NCI-H2196 treated with DMSO at 0.1 percent for 48 hours (cell line): Measurements from ENCODE around the gene ABAT.
"Not testable (repeated sequence)": the region's sequence is repeated elsewhere in the genome, so short reads cannot be mapped to it uniquely, and the experiment has no call there.

Experiments used
- DNase-seq: peaks from one replicate; lab custom pipeline; 2025; ENCODE audit not compliant: unreplicated experiment; lab: John Stamatoyannopoulos, UW

Gene ABAT

GRCh38 chr16:8775359-8775758 is 100.9 kb downstream of the ABAT start:
- DNase-seq, result no peak

GRCh38 chr16:8776129-8776584 is 101.7 kb downstream of the ABAT start:
- no peak for DNase-seq

DNA sequence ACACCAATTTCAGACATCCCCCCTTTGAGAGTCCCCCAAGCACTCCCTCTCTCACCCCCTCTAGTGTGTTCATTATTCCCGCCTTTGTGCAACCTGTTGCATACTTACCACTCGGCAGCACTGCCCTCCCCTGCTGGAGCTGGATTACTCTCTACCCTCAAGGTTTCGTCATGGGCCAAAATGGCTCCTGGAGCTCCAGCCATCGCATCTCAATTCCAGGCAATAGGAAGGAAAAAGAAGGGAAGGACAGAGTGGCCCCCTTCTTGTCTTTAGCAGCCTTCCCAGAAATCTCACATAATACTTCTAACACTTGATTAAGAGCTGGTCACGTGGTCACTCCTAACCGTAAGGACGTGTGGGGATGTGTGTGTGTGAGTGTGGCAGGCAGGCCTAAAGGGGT is 102.8 kb downstream of the ABAT start:
- DNase-seq, result no peak

- DNase-seq, result no peak
Observed at GRCh38 chr16:8781797-8782196, 107.4 kb downstream of the ABAT start.

GRCh38 chr16:8782673-8783072 is 108.3 kb downstream of the ABAT start:
- DNase-seq, result no peak

- no peak for DNase-seq
Observed at GRCh38 chr16:8785408-8785807, 111.0 kb downstream of the ABAT start.

- not testable (repeated sequence) for DNase-seq
Observed at GRCh38 chr16:8786316-8786715, 111.9 kb downstream of the ABAT start.

DNA sequence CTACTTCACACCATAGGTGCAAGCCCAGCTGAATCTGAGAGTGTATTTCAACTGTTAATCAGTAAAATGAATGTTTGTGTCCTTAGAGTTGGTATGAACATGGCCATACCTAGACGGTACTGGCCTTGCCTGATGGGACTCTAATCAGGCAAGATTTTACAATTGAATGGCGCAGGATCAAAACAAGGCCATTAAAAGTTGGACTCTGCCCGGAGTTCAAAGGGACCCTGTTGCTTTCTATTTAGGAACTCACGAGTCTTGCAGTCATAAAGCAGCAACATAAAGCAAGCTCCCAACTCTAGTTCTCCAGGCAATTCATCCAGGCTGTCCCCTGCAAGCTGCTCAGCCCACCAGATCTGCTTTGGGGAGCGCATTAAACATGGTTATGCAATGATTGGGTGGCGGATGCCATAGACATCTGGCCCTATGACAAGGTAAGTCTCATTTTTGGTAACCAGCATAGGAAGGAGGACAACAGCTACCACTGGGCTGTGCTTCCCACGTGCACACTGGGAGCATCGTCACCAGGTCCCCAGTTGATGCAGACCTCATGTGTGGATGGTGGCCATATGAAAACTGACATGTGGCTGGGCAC is 114.3 kb downstream of the ABAT start:
- DNase-seq, result no peak

DNA sequence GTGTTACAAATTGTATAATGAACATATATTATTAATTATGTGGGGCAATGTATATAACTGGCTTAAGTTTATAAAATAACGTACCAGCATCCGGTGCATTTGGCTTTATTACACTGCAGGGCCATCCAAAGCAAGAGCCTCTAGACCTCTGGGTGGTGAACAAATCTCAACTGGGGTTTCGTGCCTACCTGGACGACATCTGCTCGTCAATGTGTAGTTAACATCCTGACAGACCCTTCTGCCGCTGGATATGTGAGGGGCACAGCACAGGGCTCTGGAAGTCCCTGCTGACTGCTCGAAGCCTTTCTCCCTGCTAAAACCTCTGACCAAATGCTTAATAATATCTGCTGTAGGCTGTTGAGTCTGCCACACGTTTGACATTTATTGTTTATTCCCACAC is 120.7 kb downstream of the ABAT start:
- DNase-seq, result no peak

DNA sequence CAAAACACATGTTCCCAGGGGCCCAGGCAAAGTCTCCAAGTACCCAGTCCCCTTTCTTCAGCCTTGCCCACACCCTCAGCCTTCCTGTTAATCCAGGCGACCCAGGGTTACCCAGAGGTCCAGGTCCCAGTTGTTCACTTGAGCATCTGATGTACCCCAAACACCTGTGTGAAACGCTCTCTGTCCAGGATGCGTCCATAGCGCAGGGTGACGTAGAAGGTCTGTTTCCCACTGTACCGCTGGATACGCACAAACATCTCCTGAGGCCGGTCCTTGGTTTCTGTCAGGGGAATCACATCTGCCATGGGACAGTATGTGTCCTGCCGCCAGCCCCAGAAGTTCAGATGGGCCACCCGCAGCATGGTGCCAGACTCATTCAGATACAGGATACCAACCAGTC is 121.4 kb downstream of the ABAT start:
- no peak for DNase-seq

DNA sequence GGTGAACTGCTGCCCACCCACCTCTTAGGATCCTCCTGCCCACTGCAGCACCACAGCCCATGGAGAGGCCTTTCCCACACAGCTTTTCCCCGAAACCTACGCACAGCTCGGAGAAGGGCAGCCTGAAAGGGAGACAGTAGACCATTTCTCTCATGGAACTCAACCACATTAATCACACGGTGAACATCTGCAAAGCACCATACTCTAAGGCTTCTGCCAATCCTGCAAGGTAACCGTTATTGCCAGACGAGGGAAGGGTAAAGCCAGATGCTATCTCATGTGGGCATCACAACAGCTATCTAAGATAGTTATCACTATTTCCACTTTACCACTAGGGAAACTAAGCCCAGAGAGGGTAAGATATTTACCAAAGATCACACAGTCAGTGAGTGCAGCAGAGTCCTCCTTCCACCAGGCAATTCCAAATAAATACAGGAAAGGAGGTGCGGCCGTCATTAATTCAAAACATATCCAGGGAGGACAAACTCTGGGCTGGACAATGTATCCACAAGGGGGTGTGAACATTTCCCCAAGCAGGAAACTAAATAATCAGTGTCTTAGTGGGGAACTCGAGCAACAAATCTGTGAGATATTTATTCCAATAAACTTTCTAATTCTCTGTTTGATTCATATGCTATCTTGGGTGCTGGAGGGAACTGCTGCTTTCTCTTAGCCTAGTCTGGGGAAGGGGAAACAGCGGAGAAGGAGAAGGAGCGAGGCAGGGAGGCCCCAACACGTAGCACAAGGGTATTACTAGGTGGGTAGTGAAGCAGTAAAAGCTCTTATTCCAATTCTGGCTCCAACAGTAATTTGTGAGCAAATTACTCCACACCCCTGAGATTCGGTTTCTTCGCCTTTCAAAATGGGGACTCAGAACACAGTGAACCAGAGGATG is 122.3 kb downstream of the ABAT start:
- no peak for DNase-seq

GRCh38 chr16:8797364-8798173 is 123.2 kb downstream of the ABAT start, which contains the start of the genes PMM2 and TMEM186:
PMM2 (plus strand) TSS chr16:8797839; CDS start chr16:8797883, 44 bp downstream.
TMEM186 (minus strand) TSS chr16:8797639; CDS start chr16:8797614, 25 bp downstream.
- peak; percentile 90 for DNase-seq

- DNase-seq, result no peak
Observed at GRCh38 chr16:8798174-8798527, 123.7 kb downstream of the ABAT start.

- DNase-seq, result no peak
Observed at GRCh38 chr16:8798535-8799157, 124.2 kb downstream of the ABAT start.

DNA sequence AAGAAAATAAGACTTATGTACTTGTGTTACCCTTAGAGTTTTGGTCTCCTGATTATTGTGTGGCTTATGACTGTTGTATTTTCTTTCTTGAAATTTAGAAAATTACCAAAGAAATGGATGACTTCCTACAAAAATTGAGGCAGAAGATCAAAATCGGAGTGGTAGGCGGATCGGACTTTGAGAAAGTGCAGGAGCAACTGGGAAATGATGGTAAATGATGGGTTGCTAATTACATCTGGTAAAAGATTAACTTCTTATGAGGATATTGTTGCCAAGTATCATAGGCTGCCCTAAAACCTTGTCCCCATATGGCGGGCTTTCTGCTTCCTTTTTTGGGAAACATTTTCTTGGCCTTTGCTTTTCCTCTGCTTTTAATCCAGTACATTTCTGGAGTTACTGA is 127.3 kb downstream of the ABAT start:
- DNase-seq, result no peak

DNA sequence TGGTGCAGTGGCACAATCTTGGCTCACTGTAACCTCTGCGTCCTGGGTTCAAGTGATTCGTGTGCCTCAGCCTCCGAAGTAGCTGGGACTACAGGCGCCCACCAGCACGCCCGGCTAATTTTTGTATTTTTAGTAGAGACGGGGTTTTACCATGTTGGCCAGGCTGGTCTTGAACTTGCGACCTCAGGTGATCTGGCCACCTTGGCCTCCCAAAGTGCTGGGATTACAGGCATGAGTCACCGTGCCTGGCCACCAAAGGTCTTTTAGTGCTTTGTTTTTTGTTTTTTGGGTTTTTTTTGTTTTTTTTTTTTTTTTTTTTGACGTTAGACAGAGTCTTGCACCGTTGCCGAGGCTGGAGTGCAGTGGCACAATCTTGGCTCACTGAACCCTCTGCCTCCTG is 129.3 kb downstream of the ABAT start:
- not testable (repeated sequence) for DNase-seq

- DNase-seq, result no peak
Observed at GRCh38 chr16:8804313-8804712, 129.9 kb downstream of the ABAT start.

DNA sequence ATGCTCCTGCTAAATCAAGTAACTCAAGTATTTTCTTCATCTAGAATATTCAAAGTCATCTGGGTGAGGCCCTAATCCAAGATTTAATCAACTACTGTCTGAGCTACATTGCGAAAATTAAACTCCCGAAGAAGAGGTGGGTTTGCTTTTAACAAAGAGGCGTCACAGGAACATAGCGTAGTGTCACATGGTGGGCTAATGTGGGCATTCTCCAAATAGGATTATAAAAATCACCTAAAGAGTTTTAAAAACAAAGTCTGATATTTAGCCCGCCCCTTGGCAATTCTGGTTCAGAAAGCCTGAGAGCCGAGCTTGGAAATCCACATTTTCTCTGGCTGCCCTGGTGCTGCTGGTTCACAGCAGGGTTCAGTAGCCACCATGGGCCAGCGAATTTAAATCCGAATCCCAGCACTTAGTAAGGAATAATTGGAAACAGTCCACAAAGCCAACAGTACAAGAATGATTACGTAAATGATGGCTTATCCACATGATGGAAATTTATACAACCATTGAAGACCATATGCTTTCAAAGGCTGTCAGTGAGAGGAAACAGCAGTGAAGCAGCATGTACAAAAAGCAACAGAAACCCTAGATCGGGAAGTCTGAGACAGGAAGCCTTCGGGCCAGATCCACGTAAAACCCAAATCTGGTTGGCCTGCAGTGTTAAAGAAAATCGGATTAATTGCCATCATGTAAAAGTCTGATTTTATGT is 132.0 kb downstream of the ABAT start:
- DNase-seq, result no peak

GRCh38 chr16:8807189-8807588 is 132.8 kb downstream of the ABAT start:
- DNase-seq, result no peak

DNA sequence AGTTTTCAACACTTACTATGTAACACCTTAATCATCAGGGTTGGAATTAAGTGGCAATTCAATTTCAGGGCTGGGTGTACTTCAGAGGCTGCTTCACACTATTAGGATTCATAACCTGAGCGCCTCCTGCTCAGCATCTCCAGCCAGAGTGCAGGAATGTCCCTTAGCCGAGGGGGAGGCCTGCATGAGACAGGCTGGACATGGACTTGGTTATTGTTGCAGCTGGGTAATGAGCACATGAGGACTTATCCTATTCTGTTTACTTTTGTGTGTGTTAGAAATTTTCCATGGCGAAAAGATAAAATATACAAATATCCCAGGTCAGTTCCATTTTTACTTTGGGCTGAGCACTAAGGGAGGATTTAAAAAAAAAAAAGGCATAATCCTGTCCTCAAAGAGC is 133.6 kb downstream of the ABAT start:
- no peak for DNase-seq
